DND-41 (cell line): ENCODE results near the gene SCCPDH.

Source experiments
- ATAC-seq: fragments of 200-7000 bp; cut with Tn5 transposase; 3 replicates; pipeline ENCODE4 v1.9.1; 2021; ENCODE audit warnings: low read depth; ENCODE audit not compliant: insufficient read depth
- DNase-seq: peaks from one replicate; pipeline ENCODE4 v3.0.0-alpha.2; 2020
- H2AFZ ChIP-seq: 2 replicates; pipeline ENCODE4 v1.6.0; 2012; ENCODE audit warnings: low read depth, low read length
- H3K27ac ChIP-seq: 2 replicates; pipeline ENCODE4 v1.5.1; 2012; ENCODE audit warnings: low read length, inconsistent platforms
- H3K27me3 ChIP-seq: fragments of 200-600 bp; sonication (generic); 2 replicates; pipeline ENCODE4 v1.6.0; 2012; ENCODE audit warnings: low read length, mild to moderate bottlenecking, inconsistent platforms; ENCODE audit not compliant: insufficient read depth, poor library complexity
- H3K36me3 ChIP-seq: 2 replicates; pipeline ENCODE4 v1.5.1; 2012; ENCODE audit warnings: low read length, inconsistent platforms; ENCODE audit not compliant: insufficient read depth
- H3K4me1 ChIP-seq: 2 replicates; pipeline ENCODE4 v1.5.1; 2012; ENCODE audit warnings: mild to moderate bottlenecking, low read length; ENCODE audit not compliant: insufficient read depth
- H3K4me2 ChIP-seq: 2 replicates; pipeline ENCODE4 v1.6.0; 2012; ENCODE audit warnings: mild to moderate bottlenecking, moderate library complexity, low read length, inconsistent platforms; ENCODE audit not compliant: insufficient read depth
- H3K4me3 ChIP-seq, 2 experiments: fragments of 200-600 bp in 1 of 2; shearing (Covaris generic) in 1 of 2; 2 replicates each; pipeline ENCODE4 v1.5.1; 2012 to 2016; ENCODE audit warnings: inconsistent platforms in 2 of 2, low read length in 2 of 2, mild to moderate bottlenecking in 2 of 2, low read depth in 1 of 2, moderate library complexity in 1 of 2
- H3K79me2 ChIP-seq: 2 replicates; pipeline ENCODE4 v1.6.0; 2012; ENCODE audit warnings: low read length, inconsistent platforms; ENCODE audit not compliant: insufficient read depth
- H3K9ac ChIP-seq: 2 replicates; pipeline ENCODE4 v1.6.0; 2012; ENCODE audit warnings: low read depth, mild to moderate bottlenecking, inconsistent platforms, low read length, moderate library complexity
- H3K9me3 ChIP-seq: 2 replicates; pipeline ENCODE4 v1.5.1; 2012; ENCODE audit warnings: low read length, moderate library complexity, mild to moderate bottlenecking, inconsistent platforms; ENCODE audit not compliant: insufficient read depth, severe bottlenecking
- H4K20me1 ChIP-seq: 2 replicates; pipeline ENCODE4 v1.6.0; 2012; ENCODE audit warnings: low read length; ENCODE audit not compliant: insufficient read depth
- CTCF ChIP-seq: IDR thresholded peaks from 2 replicates; pipeline ENCODE4 v1.5.1; 2012; ENCODE audit warnings: borderline replicate concordance, low read length, moderate library complexity, mild to moderate bottlenecking; ENCODE audit not compliant: poor library complexity, severe bottlenecking; ENCODE audit errors: extremely low read depth
- EZH2 ChIP-seq: IDR thresholded peaks from 3 replicates; pipeline ENCODE4 v1.6.1; 2012; ENCODE audit warnings: borderline replicate concordance, low read depth, mild to moderate bottlenecking, moderate library complexity, low read length, inconsistent platforms; ENCODE audit not compliant: severe bottlenecking

Gene SCCPDH

GRCh38 chr1:246782120-246782900 is 58.1 kb downstream of the SCCPDH start:
- H3K9ac ChIP-seq: peak overlapping the region; percentile 32
- H3K27ac ChIP-seq: peak overlapping the region; percentile 83
- ATAC-seq (peak; percentile 88), DNase-seq (peak; percentile 89)
- H3K4me1 ChIP-seq: peaks cover 44% of the 10 kb centered on the region
- peaks cover 6% of the 10 kb centered on the region; the same call in 1 of the 2 replicates for H4K20me1 ChIP-seq
- TF ChIP-seq CTCF (peak; percentile 7), EZH2 (no peak)
- 0 out of 2 replicates have a peak overlapping the region, but pooled peaks have one; percentile 19 for H2AFZ ChIP-seq
- no peaks in the 10 kb centered on the region for H3K27me3 ChIP-seq
- H3K36me3 ChIP-seq: peaks cover 19% of the 10 kb centered on the region
- H3K79me2 ChIP-seq: no peaks in the 10 kb centered on the region
- H3K9me3 ChIP-seq: no peaks in the 10 kb centered on the region
- peak overlapping the region; percentile 44 for H3K4me2 ChIP-seq
- no peak overlapping the region for H3K4me3 ChIP-seq

- Histone ChIP-seq H3K27me3 (no peaks in the 10 kb centered on the region), H3K79me2 (no peaks in the 10 kb centered on the region), H2AFZ (no peak overlapping the region), H3K36me3 (peaks cover 7% of the 10 kb centered on the region; the same call in 1 of the 2 replicates), H3K27ac (0 out of 2 replicates have a peak overlapping the region, but pooled peaks have one; percentile 25), H3K9ac (no peak overlapping the region), H3K9me3 (no peaks in the 10 kb centered on the region), H3K4me3 (no peak overlapping the region), H3K4me2 (no peak overlapping the region), H4K20me1 (peaks cover 6% of the 10 kb centered on the region; the same call in 1 of the 2 replicates), H3K4me1 (peaks cover 41% of the 10 kb centered on the region)
- DNase-seq (peak; percentile 48), ATAC-seq (no peak)
- no peak for TF ChIP-seq CTCF
- TF ChIP-seq EZH2: no peak
Measured at GRCh38 chr1:246784621-246785493, 60.6 kb downstream of the SCCPDH start.

- DNase-seq: no peak
- H3K36me3 ChIP-seq: peaks cover under 1% of the 10 kb centered on the region; the same call in 1 of the 2 replicates
- peaks cover 34% of the 10 kb centered on the region for H3K4me1 ChIP-seq
- no peak overlapping the region for H3K4me3 ChIP-seq
- no peak overlapping the region for H3K27ac ChIP-seq
- peaks cover 6% of the 10 kb centered on the region; the same call in 1 of the 2 replicates for H4K20me1 ChIP-seq
- no peak overlapping the region for H2AFZ ChIP-seq
- TF ChIP-seq EZH2: no peak
- TF ChIP-seq CTCF: no peak
- H3K27me3 ChIP-seq: no peaks in the 10 kb centered on the region
- ATAC-seq: no peak
- no peaks in the 10 kb centered on the region for H3K9me3 ChIP-seq
- H3K4me2 ChIP-seq: no peak overlapping the region
- no peak overlapping the region for H3K9ac ChIP-seq
- no peaks in the 10 kb centered on the region for H3K79me2 ChIP-seq
Measured at GRCh38 chr1:246785494-246786111, 61.4 kb downstream of the SCCPDH start.
